GM21786 (cell line): ENCODE data around the gene IQGAP2.
"Not testable (repeated sequence)": the region's sequence is repeated elsewhere in the genome, so short reads cannot be mapped to it uniquely, and the experiment has no call there.

Experiments used
- ATAC-seq: cut with Tn5 transposase; IDR thresholded peaks from one replicate; pipeline ENCODE4 v1.9.1; 2021; ENCODE audit not compliant: unreplicated experiment

The IQGAP2 gene

DNA sequence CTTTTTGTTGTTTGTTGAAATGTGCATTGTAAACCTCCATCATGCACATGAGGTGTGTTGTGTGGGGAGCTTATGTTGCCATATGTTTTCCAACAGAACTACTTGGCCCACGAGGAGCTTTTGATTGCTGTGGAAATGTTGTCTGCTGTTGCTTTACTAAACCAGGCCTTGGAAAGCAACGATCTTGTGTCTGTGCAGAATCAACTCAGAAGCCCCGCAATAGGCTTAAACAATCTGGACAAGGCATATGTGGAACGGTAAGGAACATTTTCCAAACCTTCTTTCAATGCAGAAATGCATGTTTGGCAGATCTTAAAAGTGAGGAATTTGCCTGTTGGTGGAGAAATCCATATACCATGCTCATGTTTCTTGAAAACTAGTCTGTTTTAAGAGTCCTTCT, 197.6 kb downstream of the IQGAP2 start:
- no peak for ATAC-seq

DNA sequence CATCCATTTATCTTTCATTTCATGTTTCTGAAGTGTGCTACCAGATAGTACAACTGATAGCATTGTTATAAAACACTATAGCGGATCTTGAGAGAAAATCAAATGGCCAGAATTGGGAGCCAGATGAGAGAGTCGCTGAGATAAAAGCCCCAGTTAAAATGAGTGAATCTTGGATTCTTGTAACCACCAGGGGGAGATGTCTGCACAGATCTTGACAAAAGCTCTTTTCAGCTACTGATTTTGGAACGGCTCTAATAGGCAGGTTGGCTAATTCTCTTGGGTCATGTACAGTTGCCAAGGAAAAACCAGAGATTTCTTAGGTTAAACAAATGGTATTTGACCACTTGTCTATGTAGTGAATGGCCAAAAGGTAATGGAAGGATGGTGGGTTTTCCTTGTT, 198.4 kb downstream of the IQGAP2 start:
- ATAC-seq: no peak

GRCh38 chr5:76602094-76602726, 199.1 kb downstream of the IQGAP2 start:
- ATAC-seq: no peak

- ATAC-seq: not testable (repeated sequence)
Measured at GRCh38 chr5:76603991-76604390, 200.9 kb downstream of the IQGAP2 start.

DNA sequence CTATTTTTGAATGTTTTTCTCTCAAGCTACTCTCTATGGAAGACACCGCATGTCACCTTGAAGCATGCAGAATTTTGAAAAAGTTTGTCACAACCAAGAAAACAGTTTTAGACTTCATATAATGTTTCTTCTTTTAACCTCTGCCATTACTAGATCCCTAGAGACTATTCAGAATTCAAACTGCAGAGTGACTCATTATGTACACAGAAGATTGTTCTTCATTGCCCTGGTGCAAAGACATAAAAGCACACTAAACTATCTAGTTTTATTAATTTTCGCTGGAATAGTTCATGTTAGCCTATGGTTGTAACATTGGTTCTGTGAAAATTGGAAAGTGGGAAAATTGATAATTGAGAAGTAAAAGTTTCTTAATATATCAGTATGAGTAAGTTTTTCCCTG, 201.8 kb downstream of the IQGAP2 start:
- no peak for ATAC-seq

- ATAC-seq: no peak
Measured at GRCh38 chr5:76606701-76607100, 203.6 kb downstream of the IQGAP2 start.

- ATAC-seq: no peak
Measured at GRCh38 chr5:76607353-76607871, 204.3 kb downstream of the IQGAP2 start.

DNA sequence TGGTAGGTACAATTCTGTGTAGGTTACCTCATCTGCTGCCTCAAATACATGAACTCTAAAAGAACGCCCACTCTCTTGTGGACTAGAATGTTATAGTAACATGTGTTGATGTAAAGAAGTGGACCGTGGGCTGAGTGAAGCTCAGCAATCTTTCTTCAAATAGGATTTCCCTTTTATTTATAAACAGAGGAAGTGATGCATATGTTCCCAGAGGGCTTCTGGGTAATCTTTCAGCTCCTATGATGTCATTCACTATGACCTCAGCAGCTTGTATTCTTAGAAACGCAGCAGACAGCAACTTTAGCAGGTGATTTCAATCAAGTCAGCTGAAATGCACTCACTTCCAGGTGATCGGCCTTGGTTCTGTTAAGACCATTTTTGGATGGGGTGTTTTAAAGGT, 205.7 kb downstream of the IQGAP2 start:
- no peak for ATAC-seq

DNA sequence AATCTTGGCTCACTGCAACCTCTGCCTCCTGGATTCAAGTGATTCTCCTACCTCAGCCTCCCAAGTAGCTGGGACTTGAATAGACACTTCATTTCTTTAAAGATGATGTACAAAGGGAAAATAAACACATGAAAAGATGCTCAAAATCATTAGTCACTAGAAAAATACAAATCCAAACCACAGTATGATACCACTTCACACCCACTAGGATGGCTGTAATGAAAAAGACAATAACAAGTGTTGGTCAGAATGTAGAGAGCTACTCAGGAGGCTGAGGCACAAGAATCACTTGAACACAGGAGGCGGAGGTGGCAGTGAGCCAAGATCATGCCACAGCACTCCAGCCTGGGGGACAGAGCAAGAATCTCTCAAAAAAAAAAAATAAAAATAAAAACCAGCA, 207.1 kb downstream of the IQGAP2 start:
- no peak for ATAC-seq

GRCh38 chr5:76612942-76613341, 209.9 kb downstream of the IQGAP2 start:
- ATAC-seq: no peak

DNA sequence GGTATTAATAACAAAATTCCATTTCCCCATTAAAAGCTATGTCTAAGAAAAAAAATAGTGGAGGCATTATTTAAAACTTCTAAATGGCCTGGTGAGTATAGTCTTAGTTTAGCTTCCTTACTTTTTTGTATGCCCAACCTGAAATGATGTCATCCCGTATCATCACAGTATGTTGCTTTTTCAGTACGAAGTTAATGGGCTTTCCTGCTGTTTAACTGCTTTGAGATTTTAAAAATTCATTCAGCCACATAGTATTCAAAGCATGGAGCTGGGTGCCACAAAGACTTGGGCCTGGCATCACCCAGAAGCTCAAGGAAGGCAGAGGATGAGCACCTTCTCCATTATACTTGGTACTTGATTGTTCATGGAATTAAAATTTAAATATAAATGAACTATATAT, 212.7 kb downstream of the IQGAP2 start:
- no peak for ATAC-seq

GRCh38 chr5:76616206-76616605, 213.1 kb downstream of the IQGAP2 start:
- ATAC-seq: no peak

GRCh38 chr5:76617229-76617628, 214.1 kb downstream of the IQGAP2 start:
- no peak for ATAC-seq

GRCh38 chr5:76617675-76618074, 214.6 kb downstream of the IQGAP2 start:
- ATAC-seq: no peak

DNA sequence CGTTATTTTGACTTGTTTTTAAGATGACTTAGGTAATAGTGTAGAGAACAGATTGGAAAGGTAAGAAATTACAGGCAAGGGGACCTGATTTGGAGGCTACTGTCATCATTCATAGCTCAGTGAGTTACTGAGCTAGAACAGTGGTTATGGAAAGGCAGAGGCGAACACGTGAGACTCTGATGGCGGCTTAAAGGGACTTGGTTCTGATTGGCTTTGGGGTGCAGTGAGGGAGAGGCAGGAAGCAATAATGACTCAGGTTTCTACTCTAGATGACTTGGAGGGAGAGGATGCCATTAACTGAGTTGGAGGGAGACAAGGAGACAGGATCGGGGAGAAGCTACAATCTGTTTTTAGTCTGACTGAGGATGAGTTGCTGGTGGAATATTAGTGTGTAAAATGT, 217.1 kb downstream of the IQGAP2 start:
- no peak for ATAC-seq

DNA sequence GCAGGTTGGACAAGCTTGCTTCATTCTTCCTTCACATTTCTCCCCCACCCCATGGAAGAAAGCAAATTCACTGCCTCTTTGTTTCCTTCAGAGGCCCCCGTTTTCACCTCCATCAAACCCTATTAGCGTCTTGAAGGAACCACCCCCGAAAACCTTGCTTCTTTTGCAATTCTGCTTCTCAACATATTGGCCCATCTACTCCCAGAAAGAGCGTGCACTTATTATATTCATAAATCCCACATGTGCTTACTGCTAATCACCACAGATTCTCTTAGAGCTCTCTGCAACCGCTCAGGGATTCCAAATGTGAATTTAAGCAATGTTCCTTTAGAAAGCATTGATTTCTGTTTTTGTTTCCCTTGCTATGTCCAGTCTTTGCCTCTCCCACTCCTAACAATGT, 219.0 kb downstream of the IQGAP2 start:
- ATAC-seq: no peak

DNA sequence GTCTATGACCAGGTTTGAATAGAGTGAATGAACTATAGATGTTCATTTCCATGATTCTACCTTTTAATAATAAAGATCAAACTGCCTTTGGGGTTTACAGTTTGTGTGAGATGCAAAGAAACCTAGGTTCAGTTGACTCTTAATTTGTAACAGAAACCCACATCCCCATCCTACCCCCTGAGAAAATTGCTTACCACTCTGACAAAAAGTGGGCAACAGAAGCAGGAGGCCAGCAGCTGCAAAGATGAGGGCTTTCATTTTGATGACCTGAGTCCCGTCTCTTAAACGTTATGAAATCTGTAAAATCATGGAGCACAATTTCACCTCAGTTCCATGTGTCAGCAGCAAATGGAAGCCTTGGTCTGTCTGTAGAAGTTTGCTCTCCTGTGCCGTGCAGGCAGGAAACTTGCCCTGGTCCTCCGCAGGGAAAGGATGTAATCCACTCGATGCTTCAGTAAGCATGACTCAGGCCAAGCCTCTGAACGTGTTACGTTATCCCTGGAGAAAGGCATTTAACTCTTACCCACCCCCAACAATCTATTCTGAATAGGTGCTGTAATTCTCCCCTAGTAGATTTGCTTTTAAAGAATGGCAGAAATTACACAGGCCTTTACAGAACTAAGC, 220.0 kb downstream of the IQGAP2 start, which contains the start of gene F2RL2:
F2RL2 (minus strand) TSS at position 431 of the 624 bp plus-strand sequence; CDS start at position 258, 173 bp downstream.
- ATAC-seq: no peak

- no peak for ATAC-seq
Measured at GRCh38 chr5:76625087-76625815, 222.2 kb downstream of the IQGAP2 start.

GRCh38 chr5:76626738-76627137, 223.7 kb downstream of the IQGAP2 start:
- peak; percentile 64 for ATAC-seq

DNA sequence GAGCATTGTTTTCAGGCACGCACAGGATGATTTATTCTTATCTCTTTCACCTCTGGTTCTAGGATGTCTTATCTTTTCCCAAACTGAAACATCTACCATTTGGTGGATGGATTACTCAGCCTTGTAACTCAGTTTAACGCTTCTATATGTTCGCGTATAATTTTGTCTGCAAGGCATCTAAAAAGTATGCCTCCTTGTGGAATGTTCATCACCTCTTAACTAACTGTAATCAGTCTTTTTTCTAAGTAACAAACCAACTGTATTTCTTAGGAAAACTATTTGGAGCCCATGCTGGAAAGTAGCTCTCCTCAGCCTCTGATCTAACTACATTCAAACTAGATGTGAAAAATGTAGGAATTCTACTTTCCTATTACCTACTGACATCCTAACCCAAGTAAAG, 231.6 kb downstream of the IQGAP2 start:
- ATAC-seq: no peak

DNA sequence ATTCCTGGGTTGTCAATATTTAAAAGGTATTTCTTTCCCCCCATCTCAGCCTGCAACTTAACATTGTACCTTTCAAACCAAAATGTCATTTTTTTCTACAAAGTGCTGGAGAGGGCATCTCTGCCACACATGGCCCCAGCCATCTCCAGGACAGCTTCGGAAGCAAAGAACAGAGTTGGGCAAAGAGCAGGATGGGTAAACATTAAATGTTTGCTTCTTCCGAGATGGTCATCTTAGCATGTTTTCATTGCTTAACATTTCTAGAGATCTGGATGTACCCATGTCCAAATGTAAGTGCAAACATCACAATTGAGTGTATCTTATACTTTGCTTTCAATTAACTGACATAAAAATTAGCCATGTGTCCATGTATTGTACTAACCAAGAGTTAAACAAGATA, 234.4 kb downstream of the IQGAP2 start:
- no peak for ATAC-seq

DNA sequence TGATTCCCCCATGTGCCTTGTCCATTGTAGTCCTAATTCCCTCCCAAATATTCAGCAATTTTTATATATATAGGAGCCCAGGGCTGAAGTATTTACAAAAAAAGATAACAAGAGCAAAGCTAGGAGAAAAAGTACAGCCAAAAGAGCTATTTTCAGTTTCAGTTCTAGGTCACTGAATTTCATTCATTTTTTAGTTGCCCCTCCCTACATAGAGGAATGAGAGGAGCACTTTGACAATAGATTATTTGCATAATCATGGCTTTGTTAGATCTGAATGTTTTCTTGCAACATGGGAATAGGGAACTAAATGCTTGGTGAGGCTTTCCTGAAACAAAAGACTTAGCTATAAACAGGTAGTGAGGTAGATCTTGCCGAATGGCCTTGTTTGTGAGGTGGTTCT, 235.4 kb downstream of the IQGAP2 start:
- no peak for ATAC-seq
